B cell (primary cell): ENCODE results near the gene PTTG2. TPM values are rescaled to one million over a fixed set of nuclear protein-coding genes. Genes with fewer than 3 reads are reported as not detected.
"Not testable (repeated sequence)": the region's sequence is repeated elsewhere in the genome, so short reads cannot be mapped to it uniquely, and the experiment has no call there.

Experiments used
- ATAC-seq: fragments of 200-7000 bp; cut with Tn5 transposase; one replicate; pipeline ENCODE4 v1.10.0; 2021; ENCODE audit warnings: low read depth, mild to moderate bottlenecking, moderate number of reproducible peaks, moderate library complexity
- CTCF ChIA-PET: fragments of 350-600 bp; sonication (Branson Sonifier 250); formaldehyde crosslinking; loops from one replicate; lab custom pipeline; 2021; ENCODE audit warnings: antibody characterized with exemption, inconsistent platforms; lab: Charles Lee
- POLR2A ChIA-PET: fragments of 350-600 bp; sonication (Branson Sonifier 250); formaldehyde crosslinking; loops from one replicate; lab custom pipeline; 2021; ENCODE audit warnings: antibody characterized with exemption; lab: Charles Lee
- DNase-seq: peaks from one replicate; pipeline ENCODE4 v3.0.0; 2013
- H2AFZ ChIP-seq: 2 replicates; pipeline ENCODE4 v1.6.1; 2012; ENCODE audit warnings: mild to moderate bottlenecking, low read depth, low read length; ENCODE audit not compliant: insufficient read depth, poor library complexity, severe bottlenecking
- H3K27ac ChIP-seq, 2 donors: 1 replicate in 1 of 2; 2 replicates in 1 of 2; pipeline ENCODE4 v1.5.1; 2012 to 2013; ENCODE audit warnings: low read length in 2 of 2, mild to moderate bottlenecking in 2 of 2, moderate library complexity in 1 of 2
- H3K27me3 ChIP-seq, 4 experiments: fragments of 200-600 bp in 1 of 4; sonication (generic) in 1 of 4; replicated peaks in 1 of 4; 1 replicate in 2 of 4; 2 replicates in 2 of 4; pipeline versions ENCODE4 v1.6.1 to v1.7.0; 2013 to 2016; ENCODE audit warnings: low read length in 3 of 4, mild to moderate bottlenecking in 2 of 4, mixed read lengths in 1 of 4, moderate library complexity in 1 of 4; ENCODE audit not compliant: insufficient read depth in 4 of 4, control insufficient read depth in 3 of 4; ENCODE audit errors: control extremely low read depth in 1 of 4
- H3K36me3 ChIP-seq, 2 experiments: replicated peaks in 1 of 2; 1 replicate in 1 of 2; 2 replicates in 1 of 2; pipeline versions ENCODE4 v1.6.1 to v1.7.1; 2013; ENCODE audit warnings: low read length in 1 of 2; ENCODE audit not compliant: insufficient read depth in 2 of 2, control insufficient read depth in 1 of 2; ENCODE audit errors: control extremely low read depth in 1 of 2, extremely low read depth in 1 of 2
- H3K4me1 ChIP-seq, 2 donors: fragments of 200-600 bp in 1 of 2; sonication (generic) in 1 of 2; 1 replicate in 1 of 2; 2 replicates in 1 of 2; pipeline versions ENCODE4 v1.5.1 to v1.6.1; 2013 to 2017; ENCODE audit warnings: low read length in 2 of 2; ENCODE audit not compliant: control insufficient read depth in 2 of 2, insufficient read depth in 2 of 2
- H3K4me2 ChIP-seq: replicated peaks from 2 replicates; pipeline ENCODE3; 2012; ENCODE audit warnings: mild to moderate bottlenecking, low read depth, low read length; ENCODE audit not compliant: poor library complexity, severe bottlenecking
- H3K4me3 ChIP-seq, 5 experiments: fragments of 200-600 bp in 1 of 5; sonication (generic) in 1 of 5; 1 replicate in 3 of 5; 2 replicates in 2 of 5; pipeline versions ENCODE4 v1.5.1 to v1.7.0; 2011 to 2016; ENCODE audit warnings: low read length in 4 of 5, mild to moderate bottlenecking in 4 of 5, low read depth in 2 of 5, control low read depth in 1 of 5, moderate library complexity in 1 of 5; ENCODE audit not compliant: insufficient read depth in 1 of 5; ENCODE audit errors: control extremely low read depth in 1 of 5, extremely low read depth in 1 of 5
- H3K79me2 ChIP-seq: fragments of 200-600 bp; sonication (generic); one replicate; pipeline ENCODE4 v1.6.0; 2016; ENCODE audit warnings: low read length; ENCODE audit not compliant: control insufficient read depth, insufficient read depth
- H3K9ac ChIP-seq: fragments of 200-600 bp; sonication (generic); 2 replicates; pipeline ENCODE4 v1.6.1; 2017; ENCODE audit warnings: mild to moderate bottlenecking, low read length, moderate library complexity
- H3K9me3 ChIP-seq, 3 donors: one replicate each; pipeline versions ENCODE4 v1.6.1 to v1.7.1; 2013; ENCODE audit warnings: low read length in 2 of 3; ENCODE audit not compliant: control insufficient read depth in 2 of 3, insufficient read depth in 1 of 3; ENCODE audit errors: control extremely low read depth in 1 of 3
- H4K20me1 ChIP-seq: 2 replicates; pipeline ENCODE4 v1.6.0; 2012; ENCODE audit warnings: mild to moderate bottlenecking, low read length; ENCODE audit not compliant: insufficient read depth, control insufficient read depth, poor library complexity, severe bottlenecking
- H3K27ac Mint-ChIP-seq: one replicate; pipeline ENCODE4 v1.8.0; 2021; ENCODE audit warnings: mixed read lengths
- H3K27me3 Mint-ChIP-seq: one replicate; pipeline ENCODE4 v1.8.0; 2021; ENCODE audit warnings: mixed read lengths
- H3K4me1 Mint-ChIP-seq: one replicate; pipeline ENCODE4 v1.8.0; 2021; ENCODE audit warnings: mixed read lengths
- H3K4me3 Mint-ChIP-seq: one replicate; pipeline ENCODE4 v1.8.0; 2021; ENCODE audit warnings: mixed read lengths
- H3K9me3 Mint-ChIP-seq: one replicate; pipeline ENCODE4 v1.8.0; 2022; ENCODE audit warnings: mixed read lengths; ENCODE audit not compliant: insufficient read depth
- EZH2 ChIP-seq: IDR thresholded peaks from 2 replicates; pipeline ENCODE4 v1.6.1; 2012; ENCODE audit warnings: borderline replicate concordance, low read depth, mild to moderate bottlenecking, moderate library complexity, low read length; ENCODE audit not compliant: insufficient read depth, poor library complexity, severe bottlenecking
- whole genome bisulfite sequencing: methylation state at CpG from one replicate; pipeline ENCODE4 v1.1.5; 2013; ENCODE audit warnings: missing lambda C conversion rate; ENCODE audit not compliant: insufficient coverage; 5-methylcytosine and 5-hydroxymethylcytosine counted together
- intact Hi-C: fragments of 100-400 bp; cut with micrococcal nuclease; formaldehyde crosslinking; loops from one replicate; pipeline ENCODE4 v1.10.0; 2022
- polyA plus RNA-seq: library from polyadenylated mRNA; depleted of rRNA; stranded (reverse); fragments of >200 nt; gene quantifications from 2 replicates; pipeline ENCODE4 v1.2.3, GENCODE V29; 2012
- total RNA-seq, 2 donors: library from RNA; stranded (reverse); fragments of 120-200 nt in 1 of 2; gene quantifications; 1 replicate in 1 of 2; 2 replicates in 1 of 2; pipeline versions ENCODE4 v1.2.3 to v1.2.4, GENCODE V29; 2013 to 2022
- TF ChIP-seq, protein P1 (sequence below): fragments of 200-600 bp; IDR thresholded peaks from one replicate; pipeline ENCODE4 v1.8.0; 2022; ENCODE audit warnings: antibody characterized with exemption, mild to moderate bottlenecking

PTTG2 gene
- total and polyA plus RNA-seq, 2 donors (not counting 1 experiment from before 2014, with no cell fraction given) = 1.9 to 2.8 TPM

DNA sequence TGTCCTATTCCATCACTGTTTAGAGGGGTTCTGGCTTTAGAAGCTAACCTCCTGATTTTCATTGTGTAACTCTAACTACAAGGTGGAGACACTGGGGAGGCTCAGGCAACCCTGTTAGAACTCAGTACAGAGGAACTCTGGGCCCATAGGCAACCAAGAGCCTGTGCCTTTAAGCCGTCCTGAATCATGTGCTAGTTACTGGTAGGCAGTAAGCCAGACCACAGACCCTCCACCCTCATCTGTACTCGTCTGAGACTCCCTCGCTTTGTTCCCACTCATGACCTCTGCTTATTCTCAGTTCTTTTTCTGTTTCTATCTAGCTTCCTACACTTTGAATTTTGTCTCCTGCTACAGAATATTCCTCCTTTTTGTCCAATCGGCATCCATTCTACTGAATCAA is 37.9 kb upstream of the PTTG2 start:
- Histone ChIP-seq H3K27ac (no peak overlapping the region), H3K9ac (no peak overlapping the region), H4K20me1 (peaks cover 47% of the 10 kb centered on the region), H3K4me1 (no peaks in the 10 kb centered on the region), H3K79me2 (peaks cover 75% of the 10 kb centered on the region), H3K9me3 (peaks cover 0 to 5% (median 0%) of the 10 kb centered on the region in 3 donors), H2AFZ (no peak overlapping the region), H3K27me3 (no peaks in the 10 kb centered on the region), H3K36me3 (peaks cover 1 to 13% of the 10 kb centered on the region in 2 experiments), H3K4me2 (no peak overlapping the region), H3K4me3 (no peak overlapping the region)
- Mint-ChIP-seq H3K9me3 (no peaks in the 10 kb centered on the region), H3K27ac (no peak overlapping the region), H3K27me3 (no peaks in the 10 kb centered on the region), H3K4me1 (peaks cover 11% of the 10 kb centered on the region), H3K4me3 (no peak overlapping the region)
- CTCF ChIA-PET = interaction anchor here (0.8 kb wide), 1 partner anchor 113 kb away, joined by 4 read pairs; no protein-coding TSS in a partner anchor
- POLR2A ChIA-PET = no interaction called here
- ATAC-seq (no peak), DNase-seq (no peak)
- no peak for TF ChIP-seq EZH2
- TF ChIP-seq, protein P1, sequence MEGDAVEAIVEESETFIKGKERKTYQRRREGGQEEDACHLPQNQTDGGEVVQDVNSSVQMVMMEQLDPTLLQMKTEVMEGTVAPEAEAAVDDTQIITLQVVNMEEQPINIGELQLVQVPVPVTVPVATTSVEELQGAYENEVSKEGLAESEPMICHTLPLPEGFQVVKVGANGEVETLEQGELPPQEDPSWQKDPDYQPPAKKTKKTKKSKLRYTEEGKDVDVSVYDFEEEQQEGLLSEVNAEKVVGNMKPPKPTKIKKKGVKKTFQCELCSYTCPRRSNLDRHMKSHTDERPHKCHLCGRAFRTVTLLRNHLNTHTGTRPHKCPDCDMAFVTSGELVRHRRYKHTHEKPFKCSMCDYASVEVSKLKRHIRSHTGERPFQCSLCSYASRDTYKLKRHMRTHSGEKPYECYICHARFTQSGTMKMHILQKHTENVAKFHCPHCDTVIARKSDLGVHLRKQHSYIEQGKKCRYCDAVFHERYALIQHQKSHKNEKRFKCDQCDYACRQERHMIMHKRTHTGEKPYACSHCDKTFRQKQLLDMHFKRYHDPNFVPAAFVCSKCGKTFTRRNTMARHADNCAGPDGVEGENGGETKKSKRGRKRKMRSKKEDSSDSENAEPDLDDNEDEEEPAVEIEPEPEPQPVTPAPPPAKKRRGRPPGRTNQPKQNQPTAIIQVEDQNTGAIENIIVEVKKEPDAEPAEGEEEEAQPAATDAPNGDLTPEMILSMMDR = no peak
- intact Hi-C loops = no loop called here
- WGBS = 58% methylated on average over 3 of the region's 4 CpGs

- H3K27me3 ChIP-seq, H3K9me3 Mint-ChIP-seq, H3K4me3 ChIP-seq, H3K27ac ChIP-seq, DNase-seq, H2AFZ ChIP-seq, H3K27ac Mint-ChIP-seq, H3K4me1 ChIP-seq, H3K4me3 Mint-ChIP-seq, H3K9me3 ChIP-seq, H3K9ac ChIP-seq, H3K4me2 ChIP-seq, CTCF ChIA-PET, POLR2A ChIA-PET, intact Hi-C loops, ATAC-seq, H3K27me3 Mint-ChIP-seq: not testable (repeated sequence)
- H3K36me3 ChIP-seq = peaks cover 1 to 13% of the 10 kb centered on the region in 2 experiments
- H4K20me1 ChIP-seq = peaks cover 47% of the 10 kb centered on the region
- H3K79me2 ChIP-seq = peaks cover 75% of the 10 kb centered on the region
- H3K4me1 Mint-ChIP-seq = peaks cover 11% of the 10 kb centered on the region
Observed at GRCh38 chr4:37923089-37923488, 37.1 kb upstream of the PTTG2 start.
